ENCODE results near the gene MRAS. TPM values are rescaled to one million over a fixed set of nuclear protein-coding genes. Genes with fewer than 3 reads are reported as not detected.

The MRAS gene
- total RNA-seq, 1 donor from 2014 or later: 2.9 TPM

DNA sequence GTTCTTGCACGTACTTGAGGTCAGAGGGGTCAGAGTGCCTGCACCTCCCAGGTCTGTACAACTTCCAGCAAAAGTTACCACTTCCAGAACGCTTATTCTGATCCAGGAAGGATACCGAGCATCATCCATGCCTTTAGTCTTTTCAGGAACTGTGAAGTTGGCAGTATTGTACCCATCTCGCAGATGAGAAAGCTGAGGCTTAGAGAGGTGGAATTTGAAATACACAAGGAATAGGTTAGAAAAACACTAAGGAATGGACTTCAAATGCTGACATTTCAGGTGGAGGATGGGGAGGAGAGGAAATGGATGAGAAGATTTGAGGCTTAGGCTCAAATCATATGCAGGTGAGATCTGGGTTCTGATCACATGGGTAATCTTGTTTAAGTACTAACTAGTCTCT lies 97.3 kb downstream of the MRAS start:
- Histone ChIP-seq H3K27me3 (ENCODE audit: control insufficient read depth, insufficient read depth, low read length) (no peaks in the 10 kb centered on the region), H3K36me3 (ENCODE audit: control insufficient read depth, insufficient read depth, low read length) (no peaks in the 10 kb centered on the region), H3K4me3 (ENCODE audit: low read depth, low read length) (no peak overlapping the region)
- DNase-seq (ENCODE audit: low read depth): no peak
- TF ChIP-seq, protein P1, sequence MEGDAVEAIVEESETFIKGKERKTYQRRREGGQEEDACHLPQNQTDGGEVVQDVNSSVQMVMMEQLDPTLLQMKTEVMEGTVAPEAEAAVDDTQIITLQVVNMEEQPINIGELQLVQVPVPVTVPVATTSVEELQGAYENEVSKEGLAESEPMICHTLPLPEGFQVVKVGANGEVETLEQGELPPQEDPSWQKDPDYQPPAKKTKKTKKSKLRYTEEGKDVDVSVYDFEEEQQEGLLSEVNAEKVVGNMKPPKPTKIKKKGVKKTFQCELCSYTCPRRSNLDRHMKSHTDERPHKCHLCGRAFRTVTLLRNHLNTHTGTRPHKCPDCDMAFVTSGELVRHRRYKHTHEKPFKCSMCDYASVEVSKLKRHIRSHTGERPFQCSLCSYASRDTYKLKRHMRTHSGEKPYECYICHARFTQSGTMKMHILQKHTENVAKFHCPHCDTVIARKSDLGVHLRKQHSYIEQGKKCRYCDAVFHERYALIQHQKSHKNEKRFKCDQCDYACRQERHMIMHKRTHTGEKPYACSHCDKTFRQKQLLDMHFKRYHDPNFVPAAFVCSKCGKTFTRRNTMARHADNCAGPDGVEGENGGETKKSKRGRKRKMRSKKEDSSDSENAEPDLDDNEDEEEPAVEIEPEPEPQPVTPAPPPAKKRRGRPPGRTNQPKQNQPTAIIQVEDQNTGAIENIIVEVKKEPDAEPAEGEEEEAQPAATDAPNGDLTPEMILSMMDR (IDR thresholded peaks at IDR 0.05; ENCODE audit: insufficient read depth, low read length, severe bottlenecking): no peak
- no peak for FAIRE-seq

DNA sequence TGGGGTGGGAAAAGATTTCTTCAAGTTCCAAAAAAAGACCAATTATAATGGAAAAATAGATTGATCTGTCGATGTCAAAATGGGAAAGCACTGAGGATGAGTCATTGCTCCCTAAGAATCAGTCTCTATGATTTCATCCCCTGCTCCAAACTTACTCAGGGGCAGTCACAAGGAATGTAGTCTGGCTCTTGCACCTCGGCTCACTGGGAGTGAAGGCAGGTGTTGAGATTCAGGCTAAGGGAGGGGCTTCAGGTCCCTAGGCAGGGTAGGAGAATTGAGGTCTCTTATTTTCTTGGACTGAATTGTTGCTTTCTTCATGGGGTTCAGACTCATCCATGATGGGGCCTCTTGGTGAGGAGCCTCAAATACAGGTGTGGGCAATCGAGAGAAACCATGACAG lies 100.3 kb downstream of the MRAS start:
- H3K27me3 ChIP-seq (ENCODE audit: control insufficient read depth, insufficient read depth, low read length): no peaks in the 10 kb centered on the region
- no peak for FAIRE-seq
- DNase-seq (ENCODE audit: low read depth): peak; percentile 23

DNA sequence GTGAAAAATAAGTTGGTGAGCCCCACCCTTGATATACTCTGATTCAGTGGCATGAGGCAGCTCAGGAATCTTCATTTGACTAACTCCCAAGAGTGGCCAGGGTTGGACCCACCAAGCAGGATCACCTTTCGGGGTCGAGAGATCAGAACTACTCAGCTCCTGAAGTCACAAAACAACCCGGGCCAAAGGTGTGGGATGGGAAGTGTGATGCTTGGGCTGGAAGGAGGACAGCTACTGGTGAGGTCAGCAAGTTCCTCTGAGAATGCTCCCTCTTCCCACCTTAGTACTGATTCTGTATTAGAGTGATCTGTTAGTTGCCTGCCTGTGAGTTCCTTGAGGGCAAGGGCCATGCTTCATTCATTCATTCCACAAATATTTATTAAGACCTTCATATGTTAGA lies 101.1 kb downstream of the MRAS start:
- TF ChIP-seq, protein P1 (IDR thresholded peaks at IDR 0.05; ENCODE audit: insufficient read depth, low read length, severe bottlenecking): no peak
- no peak for DNase-seq (ENCODE audit: low read depth)
- H3K27me3 ChIP-seq (ENCODE audit: control insufficient read depth, insufficient read depth, low read length): no peaks in the 10 kb centered on the region
- H3K36me3 ChIP-seq (ENCODE audit: control insufficient read depth, insufficient read depth, low read length): no peaks in the 10 kb centered on the region
- no peak for FAIRE-seq
- H3K4me3 ChIP-seq (ENCODE audit: low read depth, low read length): no peak overlapping the region

More for the DNA sequence above, 100.3 kb downstream of the MRAS start:
- TF ChIP-seq, protein P1 (IDR thresholded peaks at IDR 0.05; ENCODE audit: insufficient read depth, low read length, severe bottlenecking): no peak
- no peaks in the 10 kb centered on the region for H3K36me3 ChIP-seq (ENCODE audit: control insufficient read depth, insufficient read depth, low read length)
- no peak overlapping the region for H3K4me3 ChIP-seq (ENCODE audit: low read depth, low read length)

- H3K4me3 ChIP-seq (ENCODE audit: low read depth, low read length): no peak overlapping the region
- TF ChIP-seq, protein P1 (IDR thresholded peaks at IDR 0.05; ENCODE audit: insufficient read depth, low read length, severe bottlenecking): no peak
- DNase-seq (ENCODE audit: low read depth) (no peak), FAIRE-seq (no peak)
- no peaks in the 10 kb centered on the region for H3K27me3 ChIP-seq (ENCODE audit: control insufficient read depth, insufficient read depth, low read length)
- no peaks in the 10 kb centered on the region for H3K36me3 ChIP-seq (ENCODE audit: control insufficient read depth, insufficient read depth, low read length)
These were observed 101.8 kb downstream of the MRAS start for GRCh38 chr3:138450181-138450580.

DNA sequence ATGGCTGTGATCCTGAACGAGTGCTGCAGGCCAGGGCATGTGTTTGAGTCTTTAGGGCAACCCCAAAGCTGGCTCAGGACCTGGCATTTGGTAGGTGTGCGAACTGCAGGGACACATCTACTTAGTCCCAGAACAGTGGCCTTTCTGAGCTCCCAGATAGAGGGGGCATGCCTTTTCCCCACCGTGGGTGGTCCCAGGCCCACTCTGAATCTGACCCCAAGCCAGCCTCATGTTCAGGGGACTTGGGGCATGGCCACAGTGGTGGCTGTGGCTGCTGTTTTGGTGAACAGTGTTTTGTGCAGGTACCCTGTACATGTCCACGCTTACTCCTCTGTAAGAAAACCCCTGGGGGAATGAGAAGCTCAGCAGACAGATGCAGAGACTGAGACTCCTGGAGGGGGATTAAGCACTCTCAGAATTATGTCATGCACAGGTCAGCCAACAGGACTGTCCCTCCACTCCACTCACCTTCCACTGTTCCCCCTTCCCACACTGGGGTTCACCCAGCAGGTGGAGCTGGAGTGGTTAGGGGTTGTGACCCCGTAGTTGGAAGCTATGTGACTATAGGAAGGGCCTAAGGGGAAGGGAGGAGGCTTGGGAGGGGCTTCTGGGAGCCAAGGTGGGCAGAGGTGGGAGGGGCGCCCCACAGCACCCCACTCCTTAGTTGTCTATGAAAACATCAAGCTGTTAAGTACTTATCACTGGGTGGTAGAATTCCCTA lies 102.5 kb downstream of the MRAS start:
- DNase-seq (ENCODE audit: low read depth) (no peak), FAIRE-seq (peak; percentile 50)
- H3K4me3 ChIP-seq (ENCODE audit: low read depth, low read length): no peak overlapping the region
- TF ChIP-seq, protein P1 (IDR thresholded peaks at IDR 0.05; ENCODE audit: insufficient read depth, low read length, severe bottlenecking): no peak
- H3K36me3 ChIP-seq (ENCODE audit: control insufficient read depth, insufficient read depth, low read length): no peaks in the 10 kb centered on the region
- H3K27me3 ChIP-seq (ENCODE audit: control insufficient read depth, insufficient read depth, low read length): no peaks in the 10 kb centered on the region
